Keratinocyte (primary cell): Measurements from ENCODE around the gene C10orf120.

Source experiments
- EZH2 ChIP-seq: IDR thresholded peaks from one replicate; pipeline ENCODE4 v1.6.1; 2012; ENCODE audit warnings: inconsistent platforms, mild to moderate bottlenecking, low read length, moderate library complexity
- TF ChIP-seq, protein P1 (sequence below), 3 experiments: IDR thresholded peaks in 1 of 3; conservative IDR thresholded peaks in 1 of 3; optimal IDR thresholded peaks in 1 of 3; 2 replicates in 2 of 3; 3 replicates in 1 of 3; pipeline versions ENCODE3 to v1.5.1; 2011; ENCODE audit warnings: low read length in 3 of 3, mild to moderate bottlenecking in 3 of 3, moderate library complexity in 2 of 3, control low read depth in 1 of 3, inconsistent platforms in 1 of 3; ENCODE audit not compliant: insufficient read depth in 2 of 3; ENCODE audit errors: extremely low read depth in 1 of 3

DNA sequence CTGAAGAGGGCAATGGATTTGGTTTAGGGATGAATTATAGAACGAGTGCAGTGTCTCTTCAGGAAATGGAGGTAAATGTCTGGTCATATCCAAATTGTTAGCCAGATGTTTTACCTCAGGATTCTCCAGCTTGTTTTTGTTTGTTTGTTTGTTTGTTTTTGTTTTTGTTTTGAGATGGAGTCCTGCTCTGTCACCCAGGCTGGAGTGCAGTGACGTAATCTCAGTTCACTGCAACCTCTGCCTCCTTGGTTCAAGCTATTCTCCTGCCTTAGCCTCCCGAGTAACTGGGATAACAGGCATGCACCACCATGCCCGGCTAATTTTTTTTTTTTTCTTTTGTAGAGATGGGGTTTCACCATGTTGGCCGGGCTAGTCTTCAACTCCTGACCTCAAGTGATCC is 6.9 kb downstream of the C10orf120 start:
- TF ChIP-seq, protein P1, sequence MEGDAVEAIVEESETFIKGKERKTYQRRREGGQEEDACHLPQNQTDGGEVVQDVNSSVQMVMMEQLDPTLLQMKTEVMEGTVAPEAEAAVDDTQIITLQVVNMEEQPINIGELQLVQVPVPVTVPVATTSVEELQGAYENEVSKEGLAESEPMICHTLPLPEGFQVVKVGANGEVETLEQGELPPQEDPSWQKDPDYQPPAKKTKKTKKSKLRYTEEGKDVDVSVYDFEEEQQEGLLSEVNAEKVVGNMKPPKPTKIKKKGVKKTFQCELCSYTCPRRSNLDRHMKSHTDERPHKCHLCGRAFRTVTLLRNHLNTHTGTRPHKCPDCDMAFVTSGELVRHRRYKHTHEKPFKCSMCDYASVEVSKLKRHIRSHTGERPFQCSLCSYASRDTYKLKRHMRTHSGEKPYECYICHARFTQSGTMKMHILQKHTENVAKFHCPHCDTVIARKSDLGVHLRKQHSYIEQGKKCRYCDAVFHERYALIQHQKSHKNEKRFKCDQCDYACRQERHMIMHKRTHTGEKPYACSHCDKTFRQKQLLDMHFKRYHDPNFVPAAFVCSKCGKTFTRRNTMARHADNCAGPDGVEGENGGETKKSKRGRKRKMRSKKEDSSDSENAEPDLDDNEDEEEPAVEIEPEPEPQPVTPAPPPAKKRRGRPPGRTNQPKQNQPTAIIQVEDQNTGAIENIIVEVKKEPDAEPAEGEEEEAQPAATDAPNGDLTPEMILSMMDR (optimal IDR thresholded peaks at IDR 0.05 in 1 of 3, IDR thresholded peaks at IDR 0.05 in 1 of 3, conservative IDR thresholded peaks at IDR 0.05 in 1 of 3; ENCODE audit: extremely low read depth in 1 of 3, insufficient read depth in 2 of 3, low read length in 3 of 3): no peak
- TF ChIP-seq EZH2: no peak
